ENCODE measurements around the gene CDKAL1. TPM values are rescaled to one million over a fixed set of nuclear protein-coding genes. Genes with fewer than 3 reads are reported as not detected.
A peak's percentile ranks its signal among the peaks of the same experiment; 100 is the strongest.

CDKAL1 gene
- total RNA-seq, 1 donor from 2014 or later = 39.6 TPM

GRCh38 chr6:20983961-20984360 lies 449.7 kb downstream of the CDKAL1 start:
- no peak overlapping the region for H2AFZ ChIP-seq (replicated peaks)

GRCh38 chr6:20985821-20986220 lies 451.6 kb downstream of the CDKAL1 start:
- H3K79me2 ChIP-seq (ENCODE audit: low read depth) = no peaks in the 10 kb centered on the region
- H3K36me3 ChIP-seq = no peaks in the 10 kb centered on the region
- Mint-ChIP-seq H3K27ac (no peak overlapping the region), H3K36me3 (peaks cover 6% of the 10 kb centered on the region), H3K4me1 (no peaks in the 10 kb centered on the region), H3K27me3 (ENCODE audit: insufficient read depth, low read depth) (no peaks in the 10 kb centered on the region), H3K4me3 (no peak overlapping the region), H3K9me3 (peaks cover 14% of the 10 kb centered on the region)
- no peak for DNase-seq (ENCODE audit: low spot score)
- no peaks in the 10 kb centered on the region for H3K4me1 ChIP-seq
- no peak overlapping the region for H2AFZ ChIP-seq (replicated peaks)
- H3K27ac ChIP-seq = no peak overlapping the region
- no peak overlapping the region for H3K4me2 ChIP-seq
- H4K20me1 ChIP-seq (ENCODE audit: low read depth) = no peaks in the 10 kb centered on the region
- no peaks in the 10 kb centered on the region for H3K9me3 ChIP-seq (ENCODE audit: low read depth)
- no peak overlapping the region for H3K4me3 ChIP-seq
- no peak for TF ChIP-seq EZH2 (IDR thresholded peaks at IDR 0.05)
- no peak for TF ChIP-seq EZH2phosphoT487 (IDR thresholded peaks at IDR 0.05)
- TF ChIP-seq CTCF (IDR thresholded peaks at IDR 0.05) = no peak
- no peaks in the 10 kb centered on the region for H3F3A ChIP-seq (ENCODE audit: low read depth)
- H3K9ac ChIP-seq = no peak overlapping the region
- H3K27me3 ChIP-seq = no peaks in the 10 kb centered on the region

More at GRCh38 chr6:20983961-20984360, 449.7 kb downstream of the CDKAL1 start:
- Histone ChIP-seq H3K27me3 (no peaks in the 10 kb centered on the region), H3K9ac (no peak overlapping the region), H3F3A (ENCODE audit: low read depth) (no peaks in the 10 kb centered on the region), H3K79me2 (ENCODE audit: low read depth) (no peaks in the 10 kb centered on the region), H3K4me2 (no peak overlapping the region), H3K4me3 (no peak overlapping the region), H3K36me3 (no peaks in the 10 kb centered on the region), H3K27ac (no peak overlapping the region), H3K4me1 (no peaks in the 10 kb centered on the region), H4K20me1 (ENCODE audit: low read depth) (no peaks in the 10 kb centered on the region), H3K9me3 (ENCODE audit: low read depth) (no peaks in the 10 kb centered on the region)
- peak overlapping the region; percentile 70 for H3K27ac Mint-ChIP-seq
- no peaks in the 10 kb centered on the region for H3K4me1 Mint-ChIP-seq
- DNase-seq (ENCODE audit: low spot score) = no peak
- H3K9me3 Mint-ChIP-seq = peaks cover 15% of the 10 kb centered on the region
- peaks cover 6% of the 10 kb centered on the region for H3K36me3 Mint-ChIP-seq
- TF ChIP-seq EZH2phosphoT487 (IDR thresholded peaks at IDR 0.05) (no peak), CTCF (IDR thresholded peaks at IDR 0.05) (no peak), EZH2 (IDR thresholded peaks at IDR 0.05) (no peak)
- no peaks in the 10 kb centered on the region for H3K27me3 Mint-ChIP-seq (ENCODE audit: insufficient read depth, low read depth)
- no peak overlapping the region for H3K4me3 Mint-ChIP-seq

- no peaks in the 10 kb centered on the region for H3K79me2 ChIP-seq (ENCODE audit: low read depth)
- H3K4me3 Mint-ChIP-seq = no peak overlapping the region
Measured at GRCh38 chr6:20991910-20992309, 457.7 kb downstream of the CDKAL1 start.

GRCh38 chr6:20996099-20996498 lies 461.8 kb downstream of the CDKAL1 start:
- Histone ChIP-seq H2AFZ (replicated peaks) (no peak overlapping the region), H3F3A (ENCODE audit: low read depth) (no peaks in the 10 kb centered on the region), H3K9me3 (ENCODE audit: low read depth) (no peaks in the 10 kb centered on the region), H3K27ac (no peak overlapping the region), H3K4me1 (peaks cover 7% of the 10 kb centered on the region), H3K79me2 (ENCODE audit: low read depth) (no peaks in the 10 kb centered on the region), H3K4me3 (no peak overlapping the region), H3K36me3 (no peaks in the 10 kb centered on the region), H3K27me3 (no peaks in the 10 kb centered on the region), H4K20me1 (ENCODE audit: low read depth) (no peaks in the 10 kb centered on the region), H3K4me2 (no peak overlapping the region), H3K9ac (no peak overlapping the region)
- H3K4me1 Mint-ChIP-seq = peaks cover 23% of the 10 kb centered on the region
- no peak overlapping the region for H3K4me3 Mint-ChIP-seq
- TF ChIP-seq EZH2phosphoT487 (IDR thresholded peaks at IDR 0.05) (no peak), CTCF (IDR thresholded peaks at IDR 0.05) (no peak), EZH2 (IDR thresholded peaks at IDR 0.05) (no peak)
- H3K27me3 Mint-ChIP-seq (ENCODE audit: insufficient read depth, low read depth) = no peaks in the 10 kb centered on the region
- peaks cover 15% of the 10 kb centered on the region for H3K36me3 Mint-ChIP-seq
- DNase-seq (ENCODE audit: low spot score) = no peak
- H3K9me3 Mint-ChIP-seq = peaks cover 13% of the 10 kb centered on the region
- H3K27ac Mint-ChIP-seq = no peak overlapping the region

More at GRCh38 chr6:20991910-20992309, 457.7 kb downstream of the CDKAL1 start:
- no peak overlapping the region for H2AFZ ChIP-seq (replicated peaks)
- no peak overlapping the region for H3K4me2 ChIP-seq
- Mint-ChIP-seq H3K27ac (no peak overlapping the region), H3K4me1 (peaks cover under 1% of the 10 kb centered on the region), H3K27me3 (ENCODE audit: insufficient read depth, low read depth) (no peaks in the 10 kb centered on the region), H3K9me3 (peaks cover 13% of the 10 kb centered on the region), H3K36me3 (peaks cover 5% of the 10 kb centered on the region)
- no peaks in the 10 kb centered on the region for H3K27me3 ChIP-seq
- no peaks in the 10 kb centered on the region for H3K9me3 ChIP-seq (ENCODE audit: low read depth)
- H3F3A ChIP-seq (ENCODE audit: low read depth) = no peaks in the 10 kb centered on the region
- no peak for TF ChIP-seq EZH2 (IDR thresholded peaks at IDR 0.05)
- TF ChIP-seq EZH2phosphoT487 (IDR thresholded peaks at IDR 0.05) = no peak
- DNase-seq (ENCODE audit: low spot score) = no peak
- no peaks in the 10 kb centered on the region for H3K4me1 ChIP-seq
- no peak overlapping the region for H3K27ac ChIP-seq
- no peaks in the 10 kb centered on the region for H4K20me1 ChIP-seq (ENCODE audit: low read depth)
- no peaks in the 10 kb centered on the region for H3K36me3 ChIP-seq
- no peak overlapping the region for H3K4me3 ChIP-seq
- H3K9ac ChIP-seq = no peak overlapping the region

All from neural progenitor cell (in vitro differentiated cells).